NCI-H526 treated with DMSO at 0.1 percent for 48 hours (cell line): ENCODE measurements around the gene MYO1A.

Experiments
- DNase-seq: peaks from one replicate; lab custom pipeline; 2025; lab: John Stamatoyannopoulos, UW

The MYO1A gene

DNA sequence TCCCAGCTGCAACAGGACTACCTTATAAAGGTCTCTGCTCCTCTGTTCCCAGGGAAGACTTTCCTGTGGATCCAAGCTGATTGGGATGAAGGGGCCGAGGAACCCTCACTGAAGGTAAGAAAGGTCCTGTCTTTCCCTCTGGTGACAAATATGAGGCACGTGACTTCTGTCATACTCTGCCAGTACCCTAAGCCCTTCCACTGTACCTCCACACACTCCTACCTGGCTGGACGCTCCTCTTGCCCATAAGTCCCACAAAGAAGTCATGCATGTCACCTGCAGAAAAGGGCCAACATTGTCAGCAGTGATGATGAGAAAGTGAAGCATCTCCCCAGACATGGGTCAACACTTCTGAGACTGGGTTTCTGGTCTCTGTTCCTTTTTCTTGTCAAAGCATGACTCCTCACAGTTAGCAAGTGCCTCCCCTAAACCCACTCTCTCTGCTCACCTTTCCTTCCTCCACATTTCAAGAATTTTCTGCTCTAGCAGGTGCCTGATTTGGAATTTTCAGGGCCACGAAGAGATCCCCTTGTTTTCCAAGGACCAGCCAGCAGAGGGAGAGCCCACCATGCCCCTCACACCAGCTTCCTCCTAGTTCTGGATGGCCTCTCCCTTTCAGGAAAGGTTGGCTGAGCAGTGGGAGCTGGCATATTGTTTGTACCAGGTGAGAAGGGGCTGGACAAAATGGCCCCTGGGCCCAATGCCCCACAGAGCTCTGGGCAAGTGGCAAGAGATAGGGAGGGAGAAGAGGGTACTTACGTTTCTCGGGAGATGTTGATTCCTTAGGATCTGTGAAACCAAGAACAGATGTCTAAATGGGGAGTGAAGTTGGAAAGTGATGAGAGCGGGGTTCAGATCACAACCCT lies 37.1 kb downstream of the MYO1A start:
- DNase-seq = no peak

DNA sequence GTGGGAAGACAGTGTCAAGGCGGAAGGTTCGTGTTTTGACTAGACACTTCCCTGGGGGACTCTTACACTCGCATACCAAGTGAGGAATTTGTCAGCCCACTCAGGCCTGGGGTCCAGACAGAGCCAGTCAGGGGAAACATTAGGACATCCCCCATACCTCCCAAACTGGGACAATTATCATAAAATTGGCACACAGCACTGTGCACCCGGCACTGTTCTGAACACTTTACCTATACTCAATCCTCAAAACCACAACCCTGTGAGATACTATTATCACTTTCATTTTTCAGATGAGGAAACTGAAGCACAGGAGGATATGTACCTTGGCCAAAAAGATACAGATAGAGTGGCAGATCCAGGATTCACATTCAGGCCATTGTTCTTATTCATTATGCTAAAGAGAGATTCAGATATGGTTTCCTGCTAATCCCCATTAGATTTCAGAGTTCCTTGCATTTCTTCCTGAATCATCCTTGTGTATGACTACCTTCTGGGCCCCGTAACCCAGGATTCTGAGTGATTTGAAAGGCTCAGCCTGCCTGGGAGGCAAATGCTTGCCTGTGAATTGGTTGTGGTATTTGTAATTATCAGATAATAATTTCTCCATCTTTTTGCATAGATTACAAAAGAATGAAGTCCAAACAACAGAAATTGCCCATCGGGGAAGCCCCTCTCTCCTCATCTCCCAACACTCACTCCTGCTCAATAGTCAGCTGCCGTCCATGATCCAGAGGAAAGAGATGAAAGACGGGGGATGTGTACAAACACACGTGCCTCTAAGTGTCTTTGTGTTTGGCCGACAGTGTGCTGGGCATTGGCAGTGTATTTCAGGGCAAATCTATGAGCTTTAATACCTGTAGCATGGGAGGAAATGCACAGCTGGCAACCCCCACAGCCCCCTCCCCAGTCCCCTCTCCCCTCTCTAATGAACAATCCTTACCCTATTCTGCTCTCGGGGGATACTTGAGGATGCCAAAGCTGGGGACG lies 38.2 kb downstream of the MYO1A start:
- DNase-seq = no peak

DNA sequence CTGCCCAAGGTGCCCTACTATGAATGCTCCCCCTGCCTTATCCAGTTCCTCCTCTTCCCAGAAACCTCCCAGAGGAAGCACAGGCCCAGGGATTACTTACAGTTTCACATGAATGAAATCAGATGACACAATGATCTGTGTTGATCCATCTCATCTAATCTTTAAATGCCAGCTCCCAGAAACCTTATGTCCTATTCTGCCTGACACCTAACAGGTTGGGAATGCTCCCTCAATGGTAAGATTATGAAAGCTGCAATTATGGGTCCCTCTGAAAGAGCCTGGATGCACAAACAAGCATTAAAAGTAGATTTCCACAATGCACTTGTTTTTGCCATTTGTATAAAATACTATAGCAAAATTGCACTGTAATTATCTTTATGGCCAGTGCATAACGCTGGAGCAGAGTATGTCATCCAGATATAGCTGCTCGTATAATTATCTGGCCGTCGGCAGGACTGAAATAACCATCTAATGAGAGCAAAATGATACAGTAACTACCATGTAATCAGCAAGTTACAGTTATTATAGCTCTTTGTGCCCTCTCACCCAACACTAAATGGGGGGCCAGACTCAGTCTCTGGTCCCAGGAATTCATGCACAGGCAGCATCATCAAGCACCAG lies 39.2 kb downstream of the MYO1A start:
- no peak for DNase-seq

DNA sequence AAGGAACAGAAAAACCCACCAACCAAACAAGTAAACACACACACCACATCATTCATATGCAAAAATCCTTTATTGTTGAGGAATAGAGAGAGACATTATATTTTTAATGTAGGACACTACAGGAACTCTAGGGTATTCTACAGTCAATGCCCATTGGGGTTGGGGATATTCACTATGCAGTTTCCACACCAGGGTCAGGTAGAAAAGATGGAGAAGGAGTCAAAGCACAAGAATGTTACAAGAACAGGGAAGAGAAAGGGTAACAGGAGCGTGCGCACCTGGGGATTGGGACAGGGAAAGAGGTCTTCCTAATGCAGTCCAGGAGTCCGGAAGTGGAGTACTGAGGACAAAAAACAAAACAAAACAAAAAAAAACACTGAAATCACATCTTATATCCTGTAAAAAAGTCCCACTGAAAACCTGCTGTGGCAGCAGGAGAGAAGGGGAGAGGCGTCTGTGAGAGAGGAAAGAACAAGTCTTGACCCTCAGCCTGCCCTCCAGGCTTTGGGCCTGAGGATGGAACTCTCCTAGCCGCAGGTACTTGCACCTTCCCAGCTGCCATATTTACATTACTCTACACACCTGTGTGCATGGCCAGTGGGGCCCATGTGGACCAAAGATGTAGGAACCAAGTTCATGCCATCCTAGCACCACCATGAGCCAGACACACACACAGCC lies 39.8 kb downstream of the MYO1A start:
- no peak for DNase-seq

DNA sequence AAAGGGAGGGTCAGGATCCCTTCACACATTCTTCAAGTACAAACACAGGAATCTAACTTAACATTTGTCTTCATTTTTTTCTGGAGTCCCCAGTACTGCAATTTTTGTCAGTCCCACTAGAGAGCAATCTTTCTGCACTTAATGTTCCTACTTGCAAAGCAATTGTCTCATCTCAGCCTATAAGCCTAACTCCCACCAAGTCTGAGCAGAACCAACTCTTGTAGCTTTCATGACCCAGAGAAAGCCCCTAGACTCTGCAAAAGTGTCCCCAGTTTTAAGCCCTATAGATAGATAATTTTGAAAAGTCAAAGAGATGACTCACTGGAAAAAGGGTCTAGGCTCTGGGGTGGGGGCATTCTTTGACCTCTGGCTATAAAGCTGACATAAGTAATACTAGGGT lies 41.8 kb downstream of the MYO1A start:
- DNase-seq = peak; percentile 62

DNA sequence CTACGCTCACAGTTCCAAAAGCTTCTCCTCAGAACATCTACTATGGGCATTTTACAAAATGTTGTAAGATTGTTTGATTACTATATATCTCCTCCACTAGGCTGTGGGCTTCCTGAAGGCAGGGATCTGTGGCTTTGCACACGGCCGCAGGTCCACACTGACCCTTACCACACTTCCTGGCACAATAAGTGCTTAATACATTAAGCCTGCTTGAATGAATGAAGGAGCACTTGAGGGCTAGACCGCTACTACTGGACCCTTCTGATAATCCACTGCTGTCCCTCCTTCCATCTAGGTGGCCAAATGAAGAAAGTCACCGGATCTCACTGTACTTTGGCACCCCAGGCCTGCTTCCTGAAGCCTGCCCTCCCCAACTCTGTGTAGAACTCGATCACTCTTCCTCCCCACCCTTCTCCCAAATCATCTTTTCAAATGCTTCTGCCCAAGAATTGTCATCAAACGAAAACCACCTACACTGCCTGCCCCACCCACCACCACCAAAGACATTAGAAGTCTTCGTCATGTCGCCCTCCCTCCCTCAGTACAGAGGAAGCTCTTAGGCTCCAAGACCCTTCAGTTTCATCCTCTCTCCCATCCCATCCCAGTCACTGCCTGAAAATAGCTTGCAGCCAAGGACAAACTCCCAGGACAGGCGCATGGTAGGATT lies 43.0 kb downstream of the MYO1A start:
- DNase-seq = no peak

DNA sequence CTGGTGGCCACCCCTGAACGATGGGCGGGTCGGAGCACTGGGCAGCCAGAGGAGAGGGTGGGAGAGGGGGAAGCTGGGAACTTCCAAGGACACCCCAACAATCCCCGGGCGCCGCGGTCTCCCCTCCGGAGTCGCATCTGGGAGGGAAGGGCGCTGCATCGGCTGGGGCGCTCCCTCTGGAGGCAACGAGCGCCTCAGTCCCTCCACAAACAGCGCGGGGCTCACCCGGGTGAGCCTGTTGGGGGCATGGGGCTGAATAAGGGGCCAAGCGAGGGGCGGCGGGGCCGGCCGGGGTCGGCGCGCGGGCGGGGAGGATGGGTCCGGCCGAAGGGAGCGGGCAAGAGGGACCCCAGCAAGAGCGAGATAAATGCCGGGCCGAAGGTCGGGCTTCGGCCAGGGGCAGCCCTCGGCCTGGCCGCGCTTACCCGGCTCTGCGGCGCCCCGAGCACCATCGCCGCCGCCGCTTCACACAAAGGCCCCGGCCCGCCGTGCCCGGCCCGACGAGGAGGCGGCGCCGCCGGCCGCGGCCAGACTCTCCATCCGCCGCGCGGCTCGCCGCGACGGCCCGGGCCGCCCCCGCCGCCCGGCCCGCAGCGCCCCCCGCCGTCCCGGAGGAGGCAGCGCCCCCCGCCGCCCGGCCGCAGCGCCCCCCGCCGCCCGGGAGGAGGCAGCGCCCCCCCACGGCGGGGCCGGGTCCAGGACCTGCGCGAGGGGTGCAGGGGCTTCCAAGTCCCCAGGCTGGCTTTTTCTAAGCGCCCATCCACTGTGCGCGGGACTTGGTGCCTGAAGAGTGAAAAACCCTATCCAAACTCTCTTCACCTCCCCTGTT lies 43.7 kb downstream of the MYO1A start, which contains the start of gene ZBTB39:
ZBTB39 (minus strand) TSS at position 567 of the 829 bp plus-strand sequence. CDS start 1,629 bp downstream, outside the sequence.
- DNase-seq = peak; percentile 45

DNA sequence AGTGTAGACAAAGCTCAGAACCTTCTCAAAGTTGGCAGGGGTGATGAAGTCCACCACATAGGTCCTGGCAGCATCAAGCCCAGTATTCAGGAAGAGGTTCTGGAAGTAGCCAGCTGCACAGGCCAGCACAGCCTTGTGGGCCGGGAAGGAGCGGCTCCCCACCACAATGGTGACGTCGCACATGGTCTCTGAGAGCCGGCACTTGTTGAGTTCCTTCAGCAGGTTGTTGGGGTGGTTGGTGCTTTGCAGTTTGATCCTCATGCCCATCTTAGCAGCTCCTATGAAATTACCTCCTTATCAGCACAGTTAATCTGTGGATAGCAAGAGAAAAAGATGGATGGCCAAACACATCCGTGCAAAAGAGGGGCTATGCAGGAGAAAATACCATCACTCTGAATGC lies 45.3 kb downstream of the MYO1A start:
- no peak for DNase-seq

DNA sequence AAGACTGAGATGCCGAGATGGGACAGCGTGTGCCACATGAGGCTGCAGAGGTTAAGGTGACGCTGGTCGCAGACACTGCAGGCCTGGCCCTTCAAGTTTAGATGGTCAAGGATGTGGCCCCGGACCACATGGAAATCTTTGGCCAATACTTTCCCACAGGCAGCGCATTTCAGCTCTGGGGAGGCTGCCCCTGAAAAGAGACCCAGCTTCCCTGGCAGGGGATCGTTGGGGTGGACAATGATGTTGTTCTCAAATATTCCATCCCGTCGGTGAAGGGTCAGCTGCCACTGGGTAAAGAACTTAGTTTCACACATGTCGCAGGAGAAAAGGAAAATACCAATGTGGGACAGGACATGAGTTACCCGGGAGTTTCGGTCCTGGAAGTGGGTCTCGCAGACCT lies 46.5 kb downstream of the MYO1A start:
- no peak for DNase-seq

DNA sequence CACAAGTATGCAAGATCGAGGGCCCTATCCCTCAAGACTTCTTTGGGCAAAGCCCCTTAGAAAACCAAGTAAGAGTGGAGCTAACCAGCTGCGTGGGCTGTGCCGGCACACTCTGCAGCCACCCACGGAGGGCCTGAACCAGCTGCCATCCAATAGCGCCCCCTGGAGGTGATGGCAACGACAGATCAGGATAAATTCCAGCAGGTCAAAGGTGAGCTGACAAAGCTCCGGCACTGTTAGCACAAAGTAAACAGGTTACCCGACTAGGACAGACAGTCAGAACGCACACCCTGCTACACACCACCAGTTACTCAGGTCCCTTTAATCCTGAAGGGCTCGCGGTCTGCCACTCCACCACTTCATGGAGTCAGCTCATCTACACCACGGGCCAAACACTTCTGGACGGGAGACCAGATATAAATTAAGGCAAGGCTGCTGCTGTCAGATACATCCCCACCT lies 48.5 kb downstream of the MYO1A start:
- DNase-seq = no peak

DNA sequence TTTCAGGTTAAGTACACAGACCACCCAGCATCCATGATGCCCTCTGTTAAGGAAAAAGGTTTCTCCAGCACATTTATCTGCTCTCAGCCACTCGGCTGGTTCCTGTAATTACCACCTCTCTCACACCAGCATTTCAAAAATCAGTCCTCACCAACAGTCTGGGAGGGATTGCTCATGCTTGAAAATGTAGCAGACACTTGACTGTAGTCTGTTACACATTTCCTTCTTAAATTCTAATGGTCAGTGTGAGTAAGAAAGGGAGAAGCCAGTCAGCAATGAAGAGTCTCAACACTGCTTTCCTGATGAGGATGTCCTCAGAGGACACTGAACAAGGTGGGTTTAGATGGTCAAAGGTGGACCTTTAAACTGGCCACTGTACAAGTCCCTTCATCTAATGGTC lies 49.5 kb downstream of the MYO1A start:
- no peak for DNase-seq

DNA sequence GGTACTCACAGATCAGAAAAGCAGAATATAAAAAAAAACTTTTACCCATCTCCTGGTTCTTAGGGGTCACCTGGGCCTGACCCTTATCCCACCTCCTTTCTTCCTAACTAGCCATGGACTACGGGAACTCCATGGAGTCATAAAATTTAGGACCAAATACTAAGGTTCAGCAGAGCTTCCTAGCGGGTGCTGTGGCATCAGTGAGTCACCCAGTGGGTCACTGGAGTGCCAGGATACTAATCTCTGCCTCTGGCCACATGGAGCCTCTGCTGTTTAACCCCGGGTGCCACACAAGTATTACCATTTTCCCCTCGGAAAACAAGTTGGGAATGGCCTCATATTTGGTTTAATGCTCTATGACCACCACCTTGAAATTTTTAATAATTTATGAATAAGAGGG lies 50.5 kb downstream of the MYO1A start:
- no peak for DNase-seq

DNA sequence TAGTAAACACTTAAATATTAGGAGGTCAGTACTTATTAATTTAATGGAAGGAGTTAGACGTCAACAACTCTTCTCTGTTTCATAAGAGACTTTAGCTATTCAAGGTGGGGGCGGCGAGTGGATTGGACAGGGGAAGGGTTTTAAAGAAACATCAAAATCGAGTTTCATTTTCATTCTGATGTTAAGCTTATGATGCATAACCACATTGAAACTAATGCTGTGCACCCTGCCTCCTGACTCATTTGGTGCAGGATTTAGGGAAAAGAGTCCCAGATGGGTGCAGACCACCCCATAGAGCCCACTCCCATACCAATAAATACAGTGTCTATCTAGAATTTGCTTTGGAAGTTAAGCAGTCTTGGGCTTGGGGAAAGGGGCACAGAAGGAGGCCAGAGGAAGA lies 50.9 kb downstream of the MYO1A start:
- no peak for DNase-seq

DNA sequence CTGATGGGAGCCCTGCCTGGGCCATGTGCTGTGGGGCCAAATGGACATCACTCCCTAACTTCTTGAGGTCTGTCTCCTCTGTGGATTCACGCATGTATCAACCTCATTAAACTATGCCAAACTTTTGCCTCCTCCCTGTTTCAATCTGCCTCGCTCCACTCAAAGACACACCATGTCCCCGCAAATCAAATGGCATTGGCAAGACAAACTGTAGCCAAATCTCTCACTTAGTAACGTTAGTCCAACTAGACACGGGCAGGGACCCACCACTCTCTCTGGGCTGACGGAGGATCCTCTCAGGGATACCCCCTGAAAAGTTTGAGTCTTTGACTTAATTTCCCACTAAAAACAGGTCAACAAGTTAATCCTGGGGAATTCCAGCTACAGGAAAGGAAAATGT lies 51.6 kb downstream of the MYO1A start:
- DNase-seq = no peak

DNA sequence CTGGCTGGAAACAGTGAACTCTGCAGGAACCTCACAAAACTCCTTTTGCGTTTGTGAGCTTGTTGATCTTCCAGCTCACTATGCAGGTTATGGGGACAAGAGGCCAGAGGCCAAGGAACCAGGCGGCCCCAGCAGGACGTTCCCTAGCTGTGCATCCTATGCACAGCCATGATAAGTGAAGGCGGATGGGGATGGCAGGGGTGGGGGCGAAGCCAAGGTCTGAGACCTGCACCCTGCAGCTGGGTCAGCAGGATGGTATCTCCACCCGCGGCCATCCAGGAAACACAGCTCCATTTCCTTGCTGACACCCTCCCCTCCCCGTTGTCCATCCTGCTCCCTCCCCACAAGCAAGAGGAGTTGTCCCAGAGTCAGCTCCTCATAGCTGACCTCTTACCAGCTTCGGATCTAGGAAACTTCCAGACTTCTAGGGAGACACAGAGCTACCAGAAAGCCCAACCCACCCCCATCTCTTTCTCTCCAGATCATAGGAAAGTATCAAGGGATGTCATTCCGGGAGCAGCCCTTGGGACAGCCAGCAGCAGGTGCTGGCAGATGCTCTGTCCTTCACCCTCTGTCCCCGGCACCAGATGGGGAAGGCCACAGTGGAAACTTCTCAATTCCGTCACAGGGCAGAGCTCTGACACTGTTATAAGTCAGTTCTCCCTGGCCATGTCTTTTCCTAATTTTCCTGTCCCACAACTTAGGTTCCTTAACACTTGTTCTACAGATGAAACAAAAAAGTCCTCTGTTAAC lies 53.0 kb downstream of the MYO1A start:
- DNase-seq = no peak

DNA sequence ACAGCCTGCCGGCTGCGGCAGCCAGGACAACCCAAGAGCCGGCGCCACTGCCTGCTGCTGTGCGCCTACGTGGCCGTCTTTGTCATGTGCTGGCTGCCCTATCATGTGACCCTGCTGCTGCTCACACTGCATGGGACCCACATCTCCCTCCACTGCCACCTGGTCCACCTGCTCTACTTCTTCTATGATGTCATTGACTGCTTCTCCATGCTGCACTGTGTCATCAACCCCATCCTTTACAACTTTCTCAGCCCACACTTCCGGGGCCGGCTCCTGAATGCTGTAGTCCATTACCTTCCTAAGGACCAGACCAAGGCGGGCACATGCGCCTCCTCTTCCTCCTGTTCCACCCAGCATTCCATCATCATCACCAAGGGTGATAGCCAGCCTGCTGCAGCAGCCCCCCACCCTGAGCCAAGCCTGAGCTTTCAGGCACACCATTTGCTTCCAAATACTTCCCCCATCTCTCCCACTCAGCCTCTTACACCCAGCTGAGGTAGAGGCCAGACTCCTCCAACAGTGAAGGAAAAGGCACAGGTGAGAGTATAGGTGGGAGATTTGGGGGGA lies 53.9 kb downstream of the MYO1A start:
- no peak for DNase-seq

DNA sequence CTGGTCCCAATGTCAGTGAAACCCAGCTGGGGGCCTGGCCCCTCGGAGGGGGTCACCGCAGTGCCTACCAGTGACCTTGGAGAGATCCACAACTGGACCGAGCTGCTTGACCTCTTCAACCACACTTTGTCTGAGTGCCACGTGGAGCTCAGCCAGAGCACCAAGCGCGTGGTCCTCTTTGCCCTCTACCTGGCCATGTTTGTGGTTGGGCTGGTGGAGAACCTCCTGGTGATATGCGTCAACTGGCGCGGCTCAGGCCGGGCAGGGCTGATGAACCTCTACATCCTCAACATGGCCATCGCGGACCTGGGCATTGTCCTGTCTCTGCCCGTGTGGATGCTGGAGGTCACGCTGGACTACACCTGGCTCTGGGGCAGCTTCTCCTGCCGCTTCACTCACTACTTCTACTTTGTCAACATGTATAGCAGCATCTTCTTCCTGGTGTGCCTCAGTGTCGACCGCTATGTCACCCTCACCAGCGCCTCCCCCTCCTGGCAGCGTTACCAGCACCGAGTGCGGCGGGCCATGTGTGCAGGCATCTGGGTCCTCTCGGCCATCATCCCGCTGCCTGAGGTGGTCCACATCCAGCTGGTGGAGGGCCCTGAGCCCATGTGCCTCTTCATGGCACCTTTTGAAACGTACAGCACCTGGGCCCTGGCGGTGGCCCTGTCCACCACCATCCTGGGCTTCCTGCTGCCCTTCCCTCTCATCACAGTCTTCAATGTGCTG lies 54.6 kb downstream of the MYO1A start:
- no peak for DNase-seq

DNA sequence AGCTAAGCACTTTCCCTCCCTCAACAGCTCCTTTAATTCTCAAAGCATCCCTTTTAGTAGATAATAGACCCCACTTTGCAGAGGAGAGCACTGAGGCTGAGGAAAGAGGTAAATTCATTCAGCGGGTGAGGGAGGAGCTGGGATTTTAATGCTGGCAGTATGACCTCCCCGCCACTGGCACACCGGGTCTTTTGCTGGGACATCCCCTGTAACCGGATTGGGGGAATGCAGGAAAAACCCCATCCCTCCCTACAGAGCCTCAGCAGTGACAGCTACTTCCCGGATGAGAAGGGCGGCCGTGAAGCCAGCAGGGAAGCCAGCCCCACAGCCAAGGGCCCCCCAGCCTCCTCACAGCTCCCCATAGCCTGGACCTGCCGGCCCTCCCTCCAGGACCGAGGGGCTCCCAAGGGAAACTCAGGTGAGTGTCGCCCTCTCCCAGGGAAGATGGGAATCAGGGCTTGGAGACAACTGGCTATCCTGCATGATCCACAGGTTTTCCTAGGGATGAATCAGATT lies 55.6 kb downstream of the MYO1A start:
- DNase-seq = no peak
